Stimulated activated memory B cell treated with anti-CD40 and anti-IgM and Interleukin-4, amounts not matched to agents 10 μg/mL and 1 μg/mL and 100 μg/mL, for 72 hours (primary cell): Measurements from ENCODE around the gene GOLPH3.
"Not testable (repeated sequence)": the region's sequence is repeated elsewhere in the genome, so short reads cannot be mapped to it uniquely, and the experiment has no call there.

Source experiments
- ATAC-seq: fragments of 150-1000 bp; cut with Tn5 transposase; 2 replicates; pipeline ENCODE4 v1.10.0; 2021
- H3K27ac Mint-ChIP-seq: one replicate; pipeline ENCODE4 v1.8.0; 2022; ENCODE audit warnings: mild to moderate bottlenecking, mixed read lengths
- H3K27me3 Mint-ChIP-seq: one replicate; pipeline ENCODE4 v1.8.0; 2022; ENCODE audit warnings: mixed read lengths
- H3K36me3 Mint-ChIP-seq: one replicate; pipeline ENCODE4 v1.8.0; 2022; ENCODE audit warnings: mixed read lengths
- H3K4me1 Mint-ChIP-seq: one replicate; pipeline ENCODE4 v1.8.0; 2022; ENCODE audit warnings: mixed read lengths
- H3K4me3 Mint-ChIP-seq: one replicate; pipeline ENCODE4 v1.8.0; 2022; ENCODE audit warnings: mild to moderate bottlenecking, moderate library complexity, mixed read lengths
- H3K9me3 Mint-ChIP-seq: one replicate; pipeline ENCODE4 v1.8.0; 2022; ENCODE audit warnings: mixed read lengths

Gene GOLPH3

DNA sequence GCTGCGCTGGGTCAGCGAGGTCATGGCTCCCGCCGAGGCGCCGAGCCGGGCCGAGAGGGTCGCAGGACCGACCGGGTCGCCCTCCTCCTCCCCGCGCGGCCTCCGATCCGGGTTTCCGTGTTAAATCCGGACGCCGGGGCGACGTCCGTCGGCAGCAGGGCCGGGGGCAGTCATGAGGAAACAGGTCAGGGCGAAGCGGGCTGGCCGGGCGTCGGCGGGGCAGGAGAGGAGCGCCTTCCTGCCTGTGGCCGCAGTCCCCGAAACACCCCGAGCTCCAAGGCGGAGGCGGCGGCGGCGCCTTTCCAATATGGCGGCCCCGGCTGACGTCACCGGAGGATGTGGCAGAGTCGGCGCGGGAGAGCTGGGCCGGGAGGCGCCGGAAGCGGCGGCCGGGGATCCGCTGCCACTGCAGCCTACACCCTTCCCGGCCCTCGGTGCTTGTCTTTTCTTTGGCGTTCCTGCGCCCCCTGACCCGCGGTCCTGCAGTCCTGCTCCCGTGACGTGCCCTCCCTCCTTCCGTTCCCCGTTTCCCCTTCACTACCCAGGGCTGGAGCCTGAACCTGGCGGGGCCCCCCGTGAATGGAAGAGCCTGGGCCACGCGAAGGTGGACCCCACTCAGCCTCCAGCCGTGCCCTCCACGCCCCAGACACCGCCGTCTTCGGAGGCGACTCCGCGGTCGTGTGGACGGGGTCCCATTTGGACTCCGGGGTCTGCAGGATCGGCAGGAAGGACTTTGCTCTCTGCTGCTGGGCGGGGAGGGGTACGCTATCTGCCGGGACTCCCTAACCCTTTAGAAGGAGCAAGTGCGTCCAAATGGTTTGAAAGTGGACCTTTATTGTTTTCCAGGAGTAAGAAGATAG, at the start of gene GOLPH3:
Gene GOLPH3, minus strand, starts transcription at position 309 of the 860 bp plus-strand sequence. Its CDS starts 285 bp downstream, at position 24.
- peak within 1 kb of the TSS; percentile 98 for H3K4me3 Mint-ChIP-seq
- no peaks in the 10 kb centered on the region for H3K27me3 Mint-ChIP-seq
- H3K9me3 Mint-ChIP-seq = no peaks in the 10 kb centered on the region
- H3K36me3 Mint-ChIP-seq = peaks cover 11% of the 10 kb centered on the region
- ATAC-seq = peak; percentile 95
- peaks cover 31% of the 10 kb centered on the region for H3K4me1 Mint-ChIP-seq
- peak within 1 kb of the TSS; percentile 99 for H3K27ac Mint-ChIP-seq

DNA sequence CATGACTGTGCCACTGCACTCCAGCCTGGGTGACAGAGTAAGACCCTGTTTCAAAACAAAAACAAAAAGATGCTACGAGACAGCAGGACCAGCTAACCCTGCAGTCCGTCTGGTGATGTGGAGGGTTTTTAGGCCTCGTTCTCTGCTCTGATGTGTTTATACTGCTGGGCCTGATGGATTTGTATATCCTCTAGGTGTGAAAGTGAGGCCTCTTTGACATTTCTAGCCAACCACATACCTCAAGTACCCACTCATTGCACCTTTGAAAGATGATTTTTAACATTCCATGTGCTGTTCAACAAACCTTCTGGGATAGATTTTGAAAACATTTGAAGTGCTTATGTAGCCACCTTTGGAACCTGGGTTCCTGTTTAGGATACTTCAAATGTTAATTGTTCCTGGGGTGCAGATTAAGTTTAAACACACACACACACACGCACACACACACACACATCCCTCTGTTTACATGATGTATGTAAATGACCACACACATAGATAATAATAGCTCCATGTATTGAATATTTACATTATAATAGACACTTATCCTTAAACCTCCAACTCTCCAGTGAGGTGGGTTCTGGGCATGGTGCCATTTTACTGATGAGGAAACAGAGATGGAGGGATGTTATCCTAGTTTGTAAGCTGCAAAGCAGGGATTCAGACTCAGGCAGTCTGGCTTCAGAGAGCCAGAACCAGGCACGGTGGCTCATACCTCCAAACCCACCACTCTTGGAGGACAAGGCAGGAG, 48.8 kb upstream of the GOLPH3 start:
- H3K27me3 Mint-ChIP-seq = no peaks in the 10 kb centered on the region

DNA sequence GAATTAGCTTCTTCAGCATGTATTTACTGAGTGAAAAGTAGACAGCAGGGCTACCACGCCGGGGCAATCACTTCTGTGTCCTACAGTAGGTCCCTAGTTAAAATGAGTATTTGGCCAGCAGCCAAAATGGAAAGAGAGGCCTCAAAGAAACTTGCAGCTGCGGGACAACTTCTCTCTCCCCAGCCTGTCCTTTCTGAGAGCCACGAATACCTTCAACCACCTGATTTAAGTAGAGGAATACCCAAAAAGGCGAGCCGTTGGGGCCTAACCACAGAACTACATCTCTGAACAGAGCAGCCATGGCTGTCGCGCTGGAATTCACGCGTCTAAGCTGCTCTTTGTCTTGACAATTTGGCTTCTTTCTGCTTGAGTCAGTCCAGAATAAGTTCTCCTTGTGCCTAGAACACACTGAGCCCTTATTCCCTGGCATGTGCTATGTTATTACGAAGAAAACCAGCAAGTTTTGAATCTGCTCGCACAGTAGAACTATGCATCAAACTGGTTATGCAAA, 43.8 kb upstream of the GOLPH3 start:
- no peak overlapping the region for H3K4me3 Mint-ChIP-seq
- ATAC-seq = no peak
- H3K4me1 Mint-ChIP-seq = no peaks in the 10 kb centered on the region
- H3K36me3 Mint-ChIP-seq = no peaks in the 10 kb centered on the region
- H3K27me3 Mint-ChIP-seq = no peaks in the 10 kb centered on the region
- H3K9me3 Mint-ChIP-seq = no peaks in the 10 kb centered on the region
- H3K27ac Mint-ChIP-seq = no peak overlapping the region

More for the DNA sequence above, 48.8 kb upstream of the GOLPH3 start:
- H3K4me3 Mint-ChIP-seq = no peak overlapping the region
- H3K27ac Mint-ChIP-seq = no peak overlapping the region
- H3K36me3 Mint-ChIP-seq = peaks cover 9% of the 10 kb centered on the region
- ATAC-seq = no peak
- H3K9me3 Mint-ChIP-seq = no peaks in the 10 kb centered on the region
- no peaks in the 10 kb centered on the region for H3K4me1 Mint-ChIP-seq

DNA sequence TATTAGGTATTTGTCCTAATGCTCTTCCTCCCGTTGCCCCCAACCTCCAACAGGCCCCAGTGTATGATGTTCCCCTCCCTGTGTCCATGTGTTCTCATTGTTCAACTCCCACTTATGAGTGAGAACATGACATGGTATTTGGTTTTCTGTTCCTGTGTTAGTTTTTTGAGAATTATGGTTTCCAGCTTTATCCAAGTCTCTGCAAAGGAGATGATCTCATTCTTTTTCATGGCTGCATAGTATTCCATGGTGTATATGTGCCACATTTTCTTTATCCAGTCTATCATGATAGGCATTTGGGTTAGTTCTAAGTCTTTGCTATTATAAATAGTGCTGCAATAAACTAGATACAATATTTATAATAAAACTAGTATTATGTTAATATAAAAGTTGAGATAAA, 40.2 kb upstream of the GOLPH3 start:
- not testable (repeated sequence) for ATAC-seq, H3K4me3 Mint-ChIP-seq, H3K27me3 Mint-ChIP-seq, H3K36me3 Mint-ChIP-seq, H3K27ac Mint-ChIP-seq, H3K9me3 Mint-ChIP-seq
- peaks cover 17% of the 10 kb centered on the region for H3K4me1 Mint-ChIP-seq

DNA sequence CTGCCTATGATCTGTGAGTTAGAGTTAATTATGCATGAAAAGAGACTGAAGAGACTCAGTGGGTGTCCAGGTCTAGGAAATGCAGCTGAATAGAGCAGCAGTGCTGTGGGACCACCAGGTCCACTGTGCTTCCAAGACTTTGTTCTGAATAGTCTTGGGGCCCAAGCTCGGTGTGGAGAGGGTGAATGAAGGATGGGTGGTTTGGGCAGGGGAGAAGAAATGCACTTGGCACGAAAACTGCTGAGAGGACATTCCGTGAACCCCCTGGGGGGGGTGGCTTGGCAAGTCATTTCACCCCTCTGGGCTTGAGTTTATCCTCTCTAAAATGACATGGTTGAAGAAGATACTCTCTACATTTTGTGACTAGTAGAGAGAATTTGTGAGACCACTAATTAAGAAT, 36.0 kb upstream of the GOLPH3 start:
- H3K4me1 Mint-ChIP-seq = peaks cover 22% of the 10 kb centered on the region
- no peaks in the 10 kb centered on the region for H3K27me3 Mint-ChIP-seq
- ATAC-seq = no peak
- no peaks in the 10 kb centered on the region for H3K36me3 Mint-ChIP-seq
- no peak overlapping the region for H3K4me3 Mint-ChIP-seq
- H3K27ac Mint-ChIP-seq = peak overlapping the region; percentile 83
- no peaks in the 10 kb centered on the region for H3K9me3 Mint-ChIP-seq

DNA sequence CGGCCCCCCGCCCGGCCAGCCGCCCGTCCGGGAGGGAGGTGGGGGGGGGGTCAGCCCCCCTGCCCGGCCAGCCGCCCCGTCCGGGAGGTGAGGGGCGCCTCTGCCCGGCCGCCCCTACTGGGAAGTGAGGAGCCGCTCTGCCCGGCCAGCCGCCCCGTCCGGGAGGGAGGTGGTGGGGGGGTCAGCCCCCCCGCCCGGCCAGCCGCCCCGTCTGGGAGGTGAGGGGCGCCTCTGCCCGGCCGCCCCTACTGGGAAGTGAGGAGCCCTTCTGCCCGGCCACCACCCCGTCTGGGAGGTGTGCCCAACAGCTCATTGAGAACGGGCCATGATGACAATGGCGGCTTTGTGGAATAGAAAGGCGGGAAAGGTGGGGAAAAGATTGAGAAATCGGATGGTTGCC, 34.7 kb upstream of the GOLPH3 start:
- peaks cover 22% of the 10 kb centered on the region for H3K4me1 Mint-ChIP-seq
- H3K36me3 Mint-ChIP-seq, H3K27me3 Mint-ChIP-seq, H3K4me3 Mint-ChIP-seq, ATAC-seq, H3K27ac Mint-ChIP-seq, H3K9me3 Mint-ChIP-seq: not testable (repeated sequence)

DNA sequence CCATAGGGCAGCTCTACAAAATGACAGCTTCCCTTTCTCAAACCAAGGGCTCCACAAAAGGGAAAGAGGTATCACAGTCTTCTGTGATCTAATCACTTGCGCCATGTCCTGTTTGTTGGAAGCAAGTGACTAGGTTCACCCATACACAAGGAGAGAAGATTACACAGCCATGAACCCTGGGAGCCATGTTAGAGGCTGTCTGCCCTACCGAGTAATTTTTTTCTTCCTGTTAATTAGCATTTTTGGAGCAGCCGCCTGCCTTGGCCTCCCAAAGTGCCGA, 33.2 kb upstream of the GOLPH3 start:
- Mint-ChIP-seq H3K27me3 (no peaks in the 10 kb centered on the region), H3K9me3 (no peaks in the 10 kb centered on the region)
- no peak for ATAC-seq

DNA sequence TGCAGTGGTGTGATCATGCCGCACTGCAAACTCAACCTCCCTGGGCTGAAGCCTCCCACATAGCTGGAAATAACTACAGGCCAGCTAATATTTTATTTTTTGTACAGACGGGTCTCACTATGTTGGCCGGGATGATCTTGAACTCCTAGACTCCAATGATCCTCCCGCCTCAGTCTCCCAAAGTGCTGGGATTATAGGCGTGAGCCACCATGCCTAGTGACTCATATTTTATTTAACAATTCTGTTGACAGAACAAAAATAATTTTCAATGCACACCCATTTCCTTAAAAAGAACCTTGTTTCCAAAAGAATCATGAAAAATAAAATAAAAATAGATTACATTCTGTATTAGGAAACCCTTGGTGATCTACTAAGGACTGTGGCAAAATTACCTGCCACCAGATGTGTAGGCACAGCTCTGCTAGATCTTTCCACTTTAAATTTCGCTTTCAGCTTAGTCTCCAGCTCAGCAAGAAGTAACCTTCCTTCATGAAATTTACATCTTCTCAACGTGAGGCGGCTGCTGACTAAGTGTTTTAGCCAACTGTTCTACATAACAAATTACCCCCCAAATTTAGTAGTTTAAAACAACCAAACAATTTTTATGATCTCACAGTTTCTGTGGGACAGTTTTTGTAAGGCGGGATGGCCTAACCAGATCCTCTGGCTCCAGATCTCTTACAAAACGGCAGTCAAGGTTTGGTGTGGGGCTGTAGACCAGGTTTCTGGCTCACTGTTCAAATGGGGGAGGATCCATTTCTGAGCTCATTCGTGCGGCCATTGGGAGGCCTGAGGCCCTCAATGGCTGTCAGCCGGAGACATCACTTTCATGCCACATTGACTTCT, 32.6 kb upstream of the GOLPH3 start:
- Mint-ChIP-seq H3K4me1 (peaks cover 22% of the 10 kb centered on the region), H3K27ac (peak overlapping the region; percentile 24), H3K36me3 (no peaks in the 10 kb centered on the region), H3K27me3 (peaks cover 4% of the 10 kb centered on the region), H3K9me3 (no peaks in the 10 kb centered on the region), H3K4me3 (no peak overlapping the region)
- no peak for ATAC-seq

More for the DNA sequence above, 33.2 kb upstream of the GOLPH3 start:
- no peak overlapping the region for H3K4me3 Mint-ChIP-seq
- no peaks in the 10 kb centered on the region for H3K36me3 Mint-ChIP-seq
- peak overlapping the region; percentile 24 for H3K27ac Mint-ChIP-seq
- peaks cover 22% of the 10 kb centered on the region for H3K4me1 Mint-ChIP-seq

DNA sequence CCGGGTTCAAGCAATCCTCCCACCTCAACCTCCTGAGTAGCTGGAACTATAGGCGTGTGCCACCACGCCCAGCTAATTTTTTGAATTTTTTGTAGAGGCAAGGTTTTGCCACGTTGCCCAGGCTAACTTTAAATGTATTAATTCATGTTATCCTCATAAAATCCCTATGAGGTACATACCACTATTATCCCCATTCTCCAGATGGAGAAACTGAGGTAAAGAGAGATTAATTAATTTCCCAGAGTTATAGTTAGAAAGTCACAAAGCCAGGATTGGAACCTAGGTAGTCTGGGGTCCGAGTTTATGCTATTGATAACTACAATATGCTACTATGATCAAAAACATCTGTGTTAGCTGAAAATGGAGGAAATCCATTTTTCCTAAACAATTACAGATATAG, 31.9 kb upstream of the GOLPH3 start:
- Mint-ChIP-seq H3K36me3 (no peaks in the 10 kb centered on the region), H3K4me1 (peaks cover 18% of the 10 kb centered on the region), H3K9me3 (no peaks in the 10 kb centered on the region), H3K27ac (no peak overlapping the region), H3K4me3 (no peak overlapping the region), H3K27me3 (peaks cover 10% of the 10 kb centered on the region)
- no peak for ATAC-seq

DNA sequence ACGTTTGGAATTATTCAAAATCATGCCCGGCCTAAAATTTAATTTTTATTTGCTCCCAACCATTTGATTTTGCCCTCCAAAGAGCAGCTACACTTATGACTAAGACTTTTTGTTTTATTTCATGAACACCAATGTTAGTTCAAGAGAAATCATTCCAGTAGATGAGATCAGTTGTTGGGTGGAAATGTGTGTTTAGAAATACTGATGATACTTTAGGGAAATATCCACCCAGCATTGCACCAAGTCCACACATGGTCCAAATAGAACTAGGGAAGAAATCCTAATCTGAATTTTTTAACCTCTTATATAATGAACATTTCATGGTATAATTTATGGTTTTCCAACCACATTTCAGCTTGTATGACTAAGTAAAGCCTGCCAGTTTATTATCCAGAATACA, 28.3 kb upstream of the GOLPH3 start:
- Mint-ChIP-seq H3K4me3 (no peak overlapping the region), H3K9me3 (no peaks in the 10 kb centered on the region), H3K36me3 (no peaks in the 10 kb centered on the region), H3K27me3 (peaks cover 22% of the 10 kb centered on the region), H3K27ac (no peak overlapping the region), H3K4me1 (peaks cover 5% of the 10 kb centered on the region)
- ATAC-seq = no peak

DNA sequence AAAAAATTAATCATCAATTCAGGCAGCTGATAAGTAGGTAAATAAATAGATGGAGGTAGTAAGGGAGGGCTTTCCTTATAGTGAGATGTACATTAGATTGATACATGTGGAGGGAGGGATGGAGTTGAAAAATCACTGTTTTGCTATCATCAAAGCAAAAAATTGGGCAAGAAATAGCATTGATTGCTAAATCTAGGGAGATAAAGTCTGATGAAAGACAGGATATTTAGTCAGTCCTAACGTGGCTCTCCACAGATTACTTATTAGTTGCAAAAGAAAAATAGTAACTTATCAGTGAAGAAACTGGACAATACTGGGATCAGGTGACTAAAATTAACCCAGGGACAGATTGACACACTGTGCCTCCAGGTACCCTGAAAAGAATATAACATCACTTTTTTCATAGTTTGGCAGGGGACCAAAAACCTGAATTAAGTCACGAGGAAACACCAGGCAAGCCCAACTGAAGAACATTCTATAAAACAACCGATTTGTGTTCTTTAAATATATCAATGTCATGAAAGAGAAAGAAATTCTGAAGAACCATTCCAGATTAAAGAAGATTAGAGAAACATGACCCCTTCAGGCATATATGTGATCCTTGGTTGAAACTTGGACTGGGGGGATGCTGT, 27.1 kb upstream of the GOLPH3 start:
- Mint-ChIP-seq H3K4me1 (no peaks in the 10 kb centered on the region), H3K4me3 (no peak overlapping the region), H3K27ac (no peak overlapping the region), H3K36me3 (no peaks in the 10 kb centered on the region), H3K27me3 (peaks cover 22% of the 10 kb centered on the region), H3K9me3 (no peaks in the 10 kb centered on the region)
- no peak for ATAC-seq

DNA sequence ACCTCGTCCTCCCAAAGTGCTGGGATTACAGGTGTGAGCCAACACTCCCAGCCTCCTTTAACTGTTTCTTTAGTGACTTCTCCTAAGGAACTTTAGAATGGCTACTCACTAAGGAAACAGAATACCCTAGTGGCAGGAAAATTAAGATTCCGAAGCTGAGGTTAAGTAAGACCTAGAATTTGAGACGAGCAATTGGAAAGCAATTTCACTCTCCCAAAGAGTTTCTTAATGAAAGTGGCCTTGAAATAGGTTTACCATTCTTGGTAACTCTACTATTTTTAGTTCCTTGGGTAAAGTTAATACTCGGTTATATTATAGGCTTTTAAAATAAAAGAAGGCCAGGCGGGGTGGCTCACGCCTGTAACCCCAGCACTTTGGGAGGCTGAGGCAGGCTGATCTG, 22.9 kb upstream of the GOLPH3 start:
- H3K27me3 Mint-ChIP-seq = peaks cover 22% of the 10 kb centered on the region
- H3K4me1 Mint-ChIP-seq = peaks cover 11% of the 10 kb centered on the region
- no peak overlapping the region for H3K27ac Mint-ChIP-seq
- H3K36me3 Mint-ChIP-seq = no peaks in the 10 kb centered on the region
- H3K4me3 Mint-ChIP-seq = no peak overlapping the region
- no peak for ATAC-seq
- no peaks in the 10 kb centered on the region for H3K9me3 Mint-ChIP-seq

DNA sequence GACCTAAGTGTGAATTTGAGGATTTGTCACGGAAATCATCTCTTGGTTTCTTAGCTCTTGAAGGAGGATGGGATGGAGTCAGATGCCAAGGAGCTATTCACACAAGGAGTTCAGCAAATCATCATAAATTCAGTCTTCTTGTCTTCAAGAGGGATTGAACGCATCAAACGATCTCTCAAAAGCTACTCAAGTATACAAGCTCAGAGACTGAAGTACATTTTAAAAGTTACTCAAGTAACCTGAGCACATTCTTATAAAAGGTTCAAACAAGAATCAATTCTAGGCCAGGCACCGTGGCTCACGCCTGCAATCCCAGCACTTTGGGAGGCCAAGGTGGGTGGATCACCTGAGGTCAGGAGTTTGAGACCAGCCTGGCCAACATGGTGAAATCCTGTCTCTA, 21.1 kb upstream of the GOLPH3 start:
- H3K36me3 Mint-ChIP-seq = no peaks in the 10 kb centered on the region
- H3K27me3 Mint-ChIP-seq = peaks cover 4% of the 10 kb centered on the region
- H3K4me1 Mint-ChIP-seq = peaks cover 11% of the 10 kb centered on the region
- no peak for ATAC-seq
- H3K9me3 Mint-ChIP-seq = no peaks in the 10 kb centered on the region
- no peak overlapping the region for H3K4me3 Mint-ChIP-seq
- no peak overlapping the region for H3K27ac Mint-ChIP-seq

DNA sequence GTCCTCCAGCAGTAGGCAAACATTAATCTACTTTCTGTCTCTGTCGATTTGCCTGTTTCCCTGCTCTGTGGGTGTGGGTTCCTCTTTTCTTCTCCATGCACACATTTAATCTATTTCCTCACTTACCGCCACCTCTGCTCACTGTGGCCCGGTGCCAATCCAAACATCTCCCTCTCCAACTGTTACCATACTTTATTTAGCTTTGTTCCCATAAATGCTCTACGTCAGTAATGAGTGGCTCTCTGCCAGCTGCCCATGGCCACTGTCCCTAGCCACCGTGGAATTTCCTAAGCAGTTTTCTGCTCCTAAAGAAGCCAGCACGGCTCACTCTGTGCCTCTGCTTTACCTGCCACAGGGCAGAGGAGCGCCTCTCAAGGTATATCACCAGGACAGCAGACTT, 19.5 kb upstream of the GOLPH3 start:
- peak overlapping the region; percentile 57 for H3K4me3 Mint-ChIP-seq
- no peaks in the 10 kb centered on the region for H3K36me3 Mint-ChIP-seq
- H3K4me1 Mint-ChIP-seq = peaks cover 11% of the 10 kb centered on the region
- peak overlapping the region; percentile 33 for H3K27ac Mint-ChIP-seq
- peak; percentile 88 for ATAC-seq
- no peaks in the 10 kb centered on the region for H3K9me3 Mint-ChIP-seq
- no peaks in the 10 kb centered on the region for H3K27me3 Mint-ChIP-seq

DNA sequence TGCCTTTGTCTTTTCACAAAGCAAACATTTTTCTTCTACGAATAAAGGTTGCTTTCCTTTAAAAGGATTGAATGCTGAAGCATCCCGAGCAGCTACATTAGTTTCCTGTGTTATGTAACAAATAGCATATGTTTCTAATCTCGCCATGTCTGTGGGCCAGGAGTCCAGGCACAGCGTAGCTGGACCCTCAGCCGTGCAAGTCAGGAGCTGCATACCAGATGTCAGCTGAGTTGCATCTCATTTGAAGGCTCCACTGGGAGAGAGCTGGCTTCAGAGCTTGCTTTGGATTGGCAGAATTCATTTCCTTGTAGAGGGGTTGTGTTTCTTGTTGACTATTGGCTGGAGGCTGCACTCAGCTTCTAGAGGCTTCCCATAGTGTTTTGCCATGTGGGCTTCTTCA, 16.0 kb upstream of the GOLPH3 start:
- Mint-ChIP-seq H3K27ac (no peak overlapping the region), H3K36me3 (no peaks in the 10 kb centered on the region), H3K4me3 (no peak overlapping the region)

More for the DNA sequence above, 16.0 kb upstream of the GOLPH3 start:
- Mint-ChIP-seq H3K9me3 (no peaks in the 10 kb centered on the region), H3K27me3 (no peaks in the 10 kb centered on the region), H3K4me1 (peaks cover 11% of the 10 kb centered on the region)
- no peak for ATAC-seq
